GM21526 (cell line): ENCODE measurements around the gene PARD3.
"Not testable (repeated sequence)": the region's sequence is repeated elsewhere in the genome, so short reads cannot be mapped to it uniquely, and the experiment has no call there.

Source experiments
- ATAC-seq: cut with Tn5 transposase; IDR thresholded peaks from one replicate; pipeline ENCODE4 v1.9.1; 2021; ENCODE audit warnings: moderate library complexity; ENCODE audit not compliant: unreplicated experiment, low FRiP score

Gene PARD3

GRCh38 chr10:34801097-34801733 is 13.9 kb downstream of the PARD3 start:
- no peak for ATAC-seq

- no peak for ATAC-seq
These were observed 14.5 kb downstream of the PARD3 start for GRCh38 chr10:34800624-34801023.

- ATAC-seq = no peak
These were observed 16.4 kb downstream of the PARD3 start for GRCh38 chr10:34798654-34799053.

- no peak for ATAC-seq
These were observed 17.9 kb downstream of the PARD3 start for GRCh38 chr10:34797155-34797554.

GRCh38 chr10:34796133-34796532 is 19.0 kb downstream of the PARD3 start:
- ATAC-seq = no peak

- no peak for ATAC-seq
These were observed 19.8 kb downstream of the PARD3 start for GRCh38 chr10:34795334-34795733.

GRCh38 chr10:34794835-34795234 is 20.3 kb downstream of the PARD3 start:
- ATAC-seq = no peak

- ATAC-seq = not testable (repeated sequence)
These were observed 21.5 kb downstream of the PARD3 start for GRCh38 chr10:34793581-34793980.

GRCh38 chr10:34792881-34793280 is 22.2 kb downstream of the PARD3 start:
- ATAC-seq = no peak

- ATAC-seq = no peak
These were observed 23.1 kb downstream of the PARD3 start for GRCh38 chr10:34791947-34792346.

- no peak for ATAC-seq
These were observed 23.9 kb downstream of the PARD3 start for GRCh38 chr10:34791228-34791627.

- ATAC-seq = no peak
These were observed 25.1 kb downstream of the PARD3 start for GRCh38 chr10:34789966-34790506.

GRCh38 chr10:34786464-34786863 is 28.6 kb downstream of the PARD3 start:
- ATAC-seq = no peak

GRCh38 chr10:34781711-34782110 is 33.4 kb downstream of the PARD3 start:
- ATAC-seq = no peak

- ATAC-seq = peak; percentile 56
These were observed 34.2 kb downstream of the PARD3 start for GRCh38 chr10:34780818-34781380.

GRCh38 chr10:34778237-34778636 is 36.9 kb downstream of the PARD3 start:
- ATAC-seq = no peak

GRCh38 chr10:34776090-34776690 is 38.9 kb downstream of the PARD3 start:
- ATAC-seq = no peak

- ATAC-seq = no peak
These were observed 40.0 kb downstream of the PARD3 start for GRCh38 chr10:34775044-34775637.

- no peak for ATAC-seq
These were observed 41.2 kb downstream of the PARD3 start for GRCh38 chr10:34773636-34774630.

GRCh38 chr10:34771525-34771924 is 43.6 kb downstream of the PARD3 start:
- no peak for ATAC-seq
